GM21360 (cell line): ENCODE measurements around the gene MAP3K20.
"Not testable (repeated sequence)": the region's sequence is repeated elsewhere in the genome, so short reads cannot be mapped to it uniquely, and the experiment has no call there.

Experiments used
- ATAC-seq: cut with Tn5 transposase; IDR thresholded peaks from one replicate; pipeline ENCODE4 v1.9.1; 2021; ENCODE audit warnings: mild to moderate bottlenecking, moderate library complexity; ENCODE audit not compliant: unreplicated experiment

MAP3K20 gene

DNA sequence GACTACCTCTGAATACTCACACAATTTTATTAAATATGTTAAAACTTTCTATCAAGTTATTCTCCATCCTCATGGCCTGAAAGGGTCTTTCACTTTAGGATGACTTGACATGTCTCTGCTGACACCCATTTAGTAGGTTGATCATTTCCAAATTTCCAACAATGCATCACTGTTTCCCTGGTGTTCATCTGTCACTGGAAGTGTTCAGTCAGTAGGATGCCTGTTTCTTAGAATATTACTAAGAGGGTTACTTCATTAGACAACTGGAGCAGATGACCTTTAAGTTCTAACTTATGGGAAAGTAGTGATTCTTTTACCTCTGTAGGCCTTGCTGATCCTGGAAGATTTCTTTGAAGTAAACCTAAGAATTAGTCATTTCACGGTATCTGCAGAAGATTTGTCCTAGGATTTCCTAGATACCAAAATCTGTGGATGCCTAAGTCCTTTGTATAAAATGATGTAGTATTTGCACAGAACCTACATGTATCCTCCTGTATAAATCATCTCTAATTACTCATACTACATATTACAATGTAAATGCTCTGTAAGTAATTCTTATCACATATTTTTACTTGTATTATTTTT lies 77.7 kb downstream of the MAP3K20 start:
- no peak for ATAC-seq

- ATAC-seq: no peak
These were observed 82.1 kb downstream of the MAP3K20 start for GRCh38 chr2:173157676-173158293.

DNA sequence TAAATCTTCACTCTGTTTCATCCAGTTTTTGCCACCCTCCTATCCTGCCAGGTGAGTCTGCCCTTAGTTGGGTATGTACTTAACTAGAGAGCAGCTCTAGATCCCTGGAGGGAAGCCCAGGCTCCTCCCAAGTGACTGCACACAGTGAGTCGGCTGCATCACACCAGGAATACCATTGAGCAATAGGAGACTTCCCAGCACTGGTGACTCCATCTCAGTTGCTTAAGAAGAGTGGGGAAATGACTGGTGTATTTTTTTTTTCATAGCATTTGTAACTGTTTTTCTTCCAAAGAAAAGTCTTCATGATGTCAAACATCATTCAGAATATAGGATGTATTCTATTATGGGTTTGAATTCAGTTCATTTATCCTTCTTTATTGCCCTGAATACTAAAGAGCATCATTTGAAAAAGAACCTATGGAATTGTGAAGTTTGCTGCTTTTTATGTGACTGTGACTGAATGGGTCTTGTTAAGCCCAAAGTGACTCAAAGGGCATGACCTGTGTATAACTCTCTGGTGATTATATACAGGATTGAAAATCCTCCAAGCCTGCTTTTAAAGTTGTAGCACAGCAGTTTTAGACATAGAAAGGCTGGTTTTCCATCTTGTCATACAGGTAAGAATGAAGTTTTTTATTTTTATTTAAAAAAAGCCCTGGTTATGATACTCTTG lies 84.3 kb downstream of the MAP3K20 start:
- ATAC-seq: no peak

GRCh38 chr2:173160618-173161017 lies 85.0 kb downstream of the MAP3K20 start:
- ATAC-seq: no peak

- no peak for ATAC-seq
These were observed 85.4 kb downstream of the MAP3K20 start for GRCh38 chr2:173161040-173161439.

DNA sequence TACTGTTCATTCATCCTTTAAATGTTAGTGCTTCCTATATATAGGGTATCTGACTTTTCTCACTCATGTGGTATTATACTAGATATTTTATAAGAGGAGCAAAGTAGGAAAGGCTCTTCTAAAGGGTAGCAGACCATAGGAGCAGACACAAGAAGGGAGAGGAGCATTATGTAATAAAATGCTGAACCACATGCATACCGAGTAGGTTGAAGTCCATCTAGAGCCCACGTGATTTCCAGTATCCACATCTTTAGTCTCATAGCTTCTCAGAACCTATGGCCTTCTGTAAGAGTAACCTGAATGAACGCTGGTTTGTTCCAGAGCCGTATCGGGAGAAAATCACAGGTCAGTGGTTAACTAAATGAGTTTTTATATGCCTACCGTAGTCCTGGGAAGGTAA lies 85.9 kb downstream of the MAP3K20 start:
- ATAC-seq: no peak

DNA sequence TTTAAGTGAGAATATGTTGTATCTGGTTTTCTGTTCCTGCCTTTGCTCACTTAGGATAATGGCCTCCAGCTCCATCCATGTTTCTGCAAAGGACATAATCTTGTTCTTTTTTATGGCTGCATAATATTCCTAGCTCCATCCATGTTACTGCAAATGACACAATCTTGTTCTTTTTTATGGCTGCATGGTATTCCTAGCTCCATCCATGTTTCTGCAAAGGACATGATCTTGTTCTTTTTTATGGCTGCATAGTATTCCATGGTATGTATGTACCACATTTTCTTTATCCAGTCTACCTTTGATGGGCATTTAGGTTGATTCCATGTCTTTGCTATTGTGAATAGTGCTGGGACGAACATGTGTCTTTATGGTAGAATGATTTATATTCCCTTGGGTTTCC lies 87.7 kb downstream of the MAP3K20 start:
- ATAC-seq: not testable (repeated sequence)

GRCh38 chr2:173164396-173164795 lies 88.8 kb downstream of the MAP3K20 start:
- ATAC-seq: no peak

DNA sequence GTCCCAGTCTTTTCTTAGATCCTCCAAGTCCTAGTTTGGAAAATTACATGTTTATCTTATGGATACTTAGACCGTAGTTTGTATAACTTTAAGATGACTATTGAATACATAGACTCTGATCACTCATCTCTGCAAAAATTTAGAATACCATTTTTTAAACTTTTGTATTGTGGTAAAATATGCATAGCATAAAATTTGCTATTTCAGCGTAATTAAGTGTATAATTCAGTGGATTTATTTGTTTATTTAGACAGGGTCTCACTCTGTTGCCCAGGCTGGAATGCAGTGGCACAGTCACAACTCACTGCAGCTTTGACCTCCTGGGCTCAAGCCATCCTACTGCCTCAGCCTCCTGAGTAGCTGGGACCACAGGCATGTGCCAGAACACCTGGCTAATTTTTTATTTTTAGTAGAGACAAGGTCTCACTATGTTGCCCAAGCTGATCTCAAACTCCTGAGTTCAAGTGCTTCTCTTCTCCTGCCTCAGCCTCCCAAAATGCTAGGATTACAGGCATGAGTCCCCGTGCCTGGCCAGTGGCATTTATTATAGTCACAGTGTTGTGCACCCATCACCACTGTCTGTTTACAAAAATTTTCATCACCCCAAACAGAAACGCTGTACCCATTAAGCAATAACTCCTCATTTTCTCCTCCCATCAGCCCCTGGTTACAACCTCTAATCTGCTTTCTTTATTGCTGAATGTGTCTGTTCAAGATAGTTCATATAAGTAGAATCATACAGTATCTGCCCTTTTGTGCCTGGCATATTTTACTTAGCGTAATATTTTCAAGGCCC lies 90.0 kb downstream of the MAP3K20 start:
- ATAC-seq: no peak

DNA sequence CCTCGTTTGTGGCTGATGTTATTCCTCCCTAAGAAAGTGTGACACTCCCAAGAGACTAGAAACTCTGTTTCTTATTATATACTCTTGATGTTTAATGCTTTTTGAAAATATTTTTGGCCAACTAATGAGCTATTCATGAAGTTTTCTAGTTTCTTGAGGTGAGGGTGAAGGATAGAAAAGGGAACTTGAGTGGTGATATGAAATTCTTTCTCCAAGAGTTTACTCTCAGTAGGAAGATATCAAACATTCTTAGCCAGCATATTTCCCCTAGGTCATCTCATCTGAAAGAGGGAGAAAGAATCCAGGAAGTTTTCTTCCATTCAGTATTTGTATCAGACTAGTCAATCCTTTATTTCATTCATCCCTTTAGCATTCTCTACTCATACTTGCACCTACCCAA lies 95.7 kb downstream of the MAP3K20 start:
- no peak for ATAC-seq

GRCh38 chr2:173171924-173172643 lies 96.4 kb downstream of the MAP3K20 start:
- ATAC-seq: no peak

DNA sequence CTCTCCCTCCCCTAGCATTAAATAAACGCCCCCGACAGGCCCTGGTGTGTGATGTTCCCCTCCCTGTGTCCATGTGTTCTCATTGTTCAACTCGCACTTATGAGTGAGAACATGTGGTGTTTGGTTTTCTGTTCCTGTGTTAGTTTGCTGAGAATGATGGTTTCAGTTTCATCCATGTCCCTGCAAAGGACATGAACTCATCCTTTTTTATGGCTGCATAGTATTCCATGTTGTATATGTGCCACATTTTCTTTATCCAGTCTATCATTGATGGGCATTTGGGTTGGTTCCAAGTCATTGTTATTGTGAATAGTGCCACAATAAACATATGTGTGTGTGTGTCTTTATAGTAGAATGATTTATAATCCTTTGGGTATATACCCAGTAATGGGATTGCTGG lies 98.7 kb downstream of the MAP3K20 start:
- not testable (repeated sequence) for ATAC-seq

DNA sequence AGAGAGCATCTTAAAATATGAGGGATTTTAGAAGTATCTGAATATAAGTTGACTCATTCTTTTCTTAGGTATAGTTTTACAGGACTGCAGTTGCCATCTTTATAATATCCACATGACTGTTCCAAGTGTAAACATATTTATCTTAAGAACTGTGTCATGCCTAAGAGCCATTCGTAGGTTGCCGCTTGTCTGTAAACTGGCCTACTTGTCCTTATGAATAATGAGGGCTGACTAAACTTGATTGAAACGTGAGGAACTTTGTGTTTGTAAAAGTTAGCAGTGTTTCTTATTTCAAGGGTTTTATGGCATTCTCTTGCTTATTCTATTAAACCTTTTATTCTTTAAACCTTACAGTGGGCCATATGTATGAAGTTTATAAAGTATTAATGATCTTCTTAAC lies 99.6 kb downstream of the MAP3K20 start:
- ATAC-seq: no peak

GRCh38 chr2:173181982-173182381 lies 106.3 kb downstream of the MAP3K20 start:
- ATAC-seq: no peak

GRCh38 chr2:173184031-173185004 lies 108.7 kb downstream of the MAP3K20 start:
- ATAC-seq: no peak

DNA sequence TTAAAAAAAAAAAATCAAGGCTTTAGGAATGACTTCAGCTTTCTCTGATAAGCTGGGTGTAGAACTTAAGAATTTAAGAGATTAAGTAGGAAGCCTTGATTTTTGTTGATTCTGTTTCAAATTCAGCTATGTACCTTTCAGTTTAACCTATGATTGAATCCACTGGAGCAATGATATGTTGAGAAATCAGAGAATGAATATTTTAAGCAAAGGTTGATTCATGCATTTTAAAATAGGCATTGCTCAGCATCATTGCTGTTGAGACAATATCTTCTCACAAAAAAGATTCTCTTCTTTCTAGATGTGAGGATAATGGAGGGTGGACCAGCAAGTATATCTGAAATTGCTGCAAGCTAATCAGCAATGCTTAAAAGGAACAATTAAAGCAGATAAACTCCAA lies 109.8 kb downstream of the MAP3K20 start:
- ATAC-seq: no peak

- ATAC-seq: no peak
These were observed 112.5 kb downstream of the MAP3K20 start for GRCh38 chr2:173187941-173188788.

GRCh38 chr2:173191601-173192000 lies 116.0 kb downstream of the MAP3K20 start:
- ATAC-seq: no peak

DNA sequence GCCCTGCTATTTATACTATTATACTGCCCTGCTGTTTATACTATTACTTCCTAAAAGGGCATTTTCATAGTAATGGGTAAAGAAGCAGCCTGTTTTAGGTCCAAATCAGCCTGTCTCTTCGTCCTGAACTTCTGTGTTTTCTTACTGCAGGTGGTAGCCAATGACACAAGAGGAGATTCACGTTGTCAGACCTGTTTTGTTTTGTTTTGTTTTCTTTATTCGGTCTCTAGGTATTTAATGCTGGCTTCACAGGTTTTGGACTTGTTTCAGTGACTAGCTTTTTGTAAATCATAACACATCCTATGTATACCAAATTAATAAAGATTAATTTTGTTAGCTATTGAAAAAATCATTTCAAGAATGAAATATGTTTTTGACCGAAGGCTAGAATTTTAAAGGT lies 116.4 kb downstream of the MAP3K20 start:
- ATAC-seq: no peak
